NCI-H2081 (cell line): ENCODE data around the gene GPR151.

Experiments used
- DNase-seq, 2 experiments: peaks; one replicate each; lab custom pipeline; 2025; lab: John Stamatoyannopoulos, UW

The GPR151 gene

DNA sequence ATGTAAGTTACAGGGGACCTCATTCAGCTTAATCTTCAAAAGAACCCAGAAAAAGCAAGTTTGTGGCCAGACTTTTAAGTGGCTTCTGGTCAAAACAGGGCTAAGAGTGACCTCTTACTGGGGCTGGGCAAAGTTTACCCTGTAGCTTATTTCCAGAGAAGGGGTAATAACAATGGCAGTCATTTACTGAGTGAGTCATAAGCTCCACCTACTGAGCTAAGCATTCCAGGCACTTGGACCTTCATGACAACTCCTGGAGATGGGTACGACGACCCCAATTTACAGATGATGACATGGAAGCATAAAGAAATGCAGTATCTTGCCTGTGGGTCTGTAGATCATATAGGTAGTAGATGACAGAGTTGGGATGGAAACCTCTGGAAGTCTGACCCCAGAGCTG is 4.7 kb upstream of the GPR151 start:
- DNase-seq = no peak

DNA sequence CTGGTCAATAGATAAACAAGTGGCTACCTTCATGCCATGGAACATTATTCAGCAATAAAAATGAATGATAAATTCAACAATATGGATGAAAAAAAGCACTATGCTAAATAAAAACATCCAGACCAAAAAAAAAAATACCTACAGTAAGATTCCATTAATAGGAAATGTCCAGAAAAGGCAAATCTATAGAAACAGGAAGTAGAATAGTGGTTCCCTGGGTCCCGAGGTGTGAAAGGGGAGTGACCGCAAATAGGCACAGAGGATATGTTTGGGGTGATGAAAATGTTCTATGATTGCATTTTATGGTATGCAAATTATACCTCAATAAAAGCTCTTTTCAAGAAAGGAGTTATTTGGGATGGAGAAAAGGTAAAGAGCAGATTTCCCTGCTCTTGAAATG is 3.6 kb upstream of the GPR151 start:
- DNase-seq = no peak

DNA sequence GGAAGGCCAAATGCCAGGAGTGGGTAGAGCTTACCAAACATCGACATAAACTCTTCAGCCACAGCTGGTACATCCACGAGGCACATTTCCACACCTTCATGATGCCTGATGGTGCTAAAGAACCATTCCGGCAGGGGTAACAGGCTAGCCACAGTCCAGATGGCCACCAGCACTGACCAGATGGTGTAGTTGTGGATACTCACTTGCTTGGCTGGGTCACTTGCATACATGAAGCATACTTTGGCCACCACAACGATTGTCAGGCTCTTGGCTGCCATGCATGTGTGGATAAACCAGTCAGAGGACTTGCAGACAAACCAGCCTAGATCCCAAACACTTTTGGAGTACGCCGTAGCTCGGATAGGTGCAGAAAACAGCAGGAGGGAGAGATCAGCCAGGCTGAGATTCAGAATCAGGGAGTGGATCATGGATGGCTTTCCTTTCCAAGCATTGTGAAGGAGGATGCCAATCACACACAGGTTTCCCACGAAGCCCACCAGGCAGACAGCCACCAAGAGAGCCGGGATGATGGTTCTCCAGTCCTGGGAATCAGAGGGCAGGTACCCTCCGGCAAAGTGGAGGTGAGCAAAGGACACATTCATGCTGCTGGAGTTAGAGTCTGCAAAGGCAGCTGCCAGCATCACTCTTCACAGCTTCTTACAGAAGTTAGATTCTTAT is 378 bp downstream of the GPR151 start:
- no peak for DNase-seq

DNA sequence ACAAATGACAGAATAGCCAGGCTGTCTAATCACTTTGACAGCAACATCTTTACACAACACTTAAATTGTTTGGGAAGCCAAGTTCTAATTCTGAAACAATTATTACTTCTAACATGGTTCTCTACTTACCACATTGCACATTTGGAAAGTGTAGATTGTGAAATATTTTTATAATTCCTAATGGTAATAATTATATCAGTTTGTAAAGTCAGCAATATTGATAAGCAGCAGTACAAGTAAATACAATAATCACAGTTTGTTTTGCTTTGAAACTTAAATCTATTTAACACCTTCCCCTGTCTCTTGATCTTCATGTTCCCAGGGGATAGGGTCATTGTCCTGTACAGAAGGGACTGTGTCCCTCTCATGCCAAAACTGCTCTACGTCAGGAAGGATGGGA is 1.4 kb downstream of the GPR151 start:
- no peak for DNase-seq

DNA sequence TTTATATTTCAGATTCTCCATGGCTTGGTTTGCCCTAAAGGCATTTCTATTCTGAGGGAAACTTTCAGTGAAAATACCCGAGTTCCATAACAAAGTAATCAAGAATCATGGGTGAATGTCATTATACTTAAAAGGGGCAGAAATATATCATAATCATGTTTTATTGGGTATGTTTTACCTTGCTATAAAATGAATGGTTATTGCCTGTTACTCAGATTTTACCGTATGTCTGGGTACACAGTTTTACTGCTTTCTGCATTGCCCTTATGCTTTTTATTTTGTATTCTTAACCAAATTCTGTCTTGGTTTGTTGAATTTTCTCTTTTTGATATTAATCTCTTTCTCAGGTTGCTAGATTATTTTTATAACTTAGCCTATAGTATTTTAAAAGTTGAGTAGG is 2.5 kb downstream of the GPR151 start:
- DNase-seq = no peak

DNA sequence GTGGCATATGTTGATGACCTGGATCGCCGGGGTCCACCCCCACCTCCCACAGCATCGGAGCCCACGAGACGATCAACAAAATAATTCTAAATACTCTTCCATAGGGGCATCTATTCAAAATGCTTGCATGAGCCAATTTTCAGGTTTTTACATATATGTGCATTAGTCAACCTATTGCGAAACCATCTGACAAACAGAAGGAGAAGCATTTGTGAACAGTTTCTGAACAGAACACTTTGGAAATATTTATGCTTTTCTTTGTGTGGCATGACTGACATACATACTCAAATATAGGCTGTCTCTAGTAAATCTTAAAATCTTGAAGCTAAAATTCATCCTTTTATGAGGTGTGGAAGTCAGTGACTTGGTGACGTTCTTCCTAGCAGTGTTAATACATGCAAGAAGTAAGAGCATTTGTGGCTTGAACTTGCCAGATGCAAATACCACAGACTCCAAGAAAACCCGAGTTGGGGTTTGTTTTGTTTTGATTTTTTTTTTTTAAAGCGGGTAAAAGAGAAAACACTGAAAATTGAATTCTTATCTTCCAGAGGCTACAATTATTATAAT is 5.3 kb downstream of the GPR151 start:
- DNase-seq = no peak

DNA sequence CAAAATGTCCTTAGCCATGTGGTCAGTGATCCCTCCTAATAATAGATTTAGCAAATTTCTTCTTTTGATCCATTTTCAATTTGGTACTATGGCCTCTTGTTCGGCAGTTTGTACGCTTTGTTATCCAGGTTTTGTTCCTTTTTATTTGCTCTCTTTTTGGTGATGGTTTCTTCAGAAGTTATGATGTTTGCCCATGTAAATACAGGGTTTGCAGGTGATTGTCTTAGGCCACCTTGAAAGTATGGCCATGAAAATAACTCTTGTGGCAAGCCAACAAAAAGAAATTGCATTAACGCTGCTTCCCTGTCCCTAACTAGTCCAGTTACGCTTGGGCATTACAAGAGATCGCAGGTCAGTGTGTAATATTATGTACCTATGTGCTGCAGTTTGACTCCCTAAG is 8.6 kb downstream of the GPR151 start:
- DNase-seq = no peak

DNA sequence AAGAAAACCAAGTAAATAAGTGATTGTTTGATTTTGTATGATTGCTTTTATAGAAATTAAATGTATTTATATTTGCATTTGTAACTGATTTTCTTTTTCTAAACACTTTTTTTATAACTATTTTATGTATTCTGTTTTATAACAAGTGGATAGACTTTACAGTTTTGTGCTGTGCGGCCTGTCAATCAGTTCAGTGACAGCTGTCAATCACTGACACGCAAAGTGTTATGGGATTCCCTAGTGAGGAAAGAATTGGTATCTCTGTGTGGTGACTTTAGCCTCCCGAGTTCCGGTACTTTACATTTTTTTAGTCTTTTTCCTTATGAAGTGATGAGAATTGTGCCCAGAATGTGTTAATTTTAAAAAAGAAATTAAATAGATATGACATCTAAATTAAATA is 16.3 kb downstream of the GPR151 start:
- DNase-seq = no peak

DNA sequence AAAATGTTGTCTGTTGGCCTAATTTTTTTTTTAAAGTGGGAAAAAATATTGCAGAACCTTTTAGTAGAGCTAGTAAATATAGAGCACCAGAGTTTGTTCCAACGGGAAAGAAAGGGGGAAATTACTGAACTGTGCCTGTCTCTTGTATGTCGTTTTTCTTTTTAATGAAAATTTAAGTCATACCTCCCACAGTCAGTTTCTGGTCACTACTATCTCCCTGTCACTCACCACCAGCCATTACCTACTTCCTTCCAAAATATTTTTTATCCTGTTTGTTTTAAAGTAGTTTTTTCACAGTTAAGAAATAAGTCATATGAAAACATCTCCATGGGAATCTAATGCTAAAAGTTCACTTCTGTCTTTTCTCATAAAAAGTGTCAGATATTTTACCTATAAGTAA is 21.3 kb downstream of the GPR151 start:
- no peak for DNase-seq

DNA sequence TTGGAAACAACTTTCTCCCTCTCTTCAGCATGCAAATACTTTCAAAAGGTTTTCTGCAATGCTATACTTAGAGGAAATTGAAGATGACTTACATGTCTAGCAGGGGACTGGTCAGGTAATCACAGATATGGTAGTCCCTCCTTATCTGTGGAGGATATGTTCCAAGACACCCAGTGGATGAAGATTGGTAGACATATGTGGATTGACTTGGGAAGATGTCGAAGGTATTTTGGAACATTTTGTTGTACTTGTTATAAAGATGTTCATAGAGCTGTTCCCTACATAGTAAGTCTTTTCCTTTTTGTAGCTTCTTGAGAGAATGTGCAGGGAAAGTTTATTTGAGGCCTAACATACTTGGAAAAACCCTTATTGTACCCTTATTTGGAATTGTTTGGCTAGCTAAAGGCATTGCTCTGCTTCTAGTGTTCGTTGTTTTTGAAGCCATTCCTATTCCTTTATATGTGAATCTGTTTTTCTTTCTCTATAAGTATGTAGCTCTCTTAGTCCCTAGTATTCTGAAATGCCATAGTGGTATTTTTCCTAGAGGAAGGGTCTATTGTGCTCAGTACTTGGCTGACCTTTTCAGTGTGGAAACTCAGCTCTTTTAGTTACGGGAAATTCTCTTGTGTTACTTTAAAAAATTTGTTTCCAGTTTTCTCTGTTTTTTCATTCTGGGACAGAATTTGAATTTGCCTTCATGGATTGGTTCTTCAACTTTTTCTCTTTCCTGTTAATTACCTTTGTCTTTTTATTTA is 25.7 kb downstream of the GPR151 start:
- DNase-seq = no peak

DNA sequence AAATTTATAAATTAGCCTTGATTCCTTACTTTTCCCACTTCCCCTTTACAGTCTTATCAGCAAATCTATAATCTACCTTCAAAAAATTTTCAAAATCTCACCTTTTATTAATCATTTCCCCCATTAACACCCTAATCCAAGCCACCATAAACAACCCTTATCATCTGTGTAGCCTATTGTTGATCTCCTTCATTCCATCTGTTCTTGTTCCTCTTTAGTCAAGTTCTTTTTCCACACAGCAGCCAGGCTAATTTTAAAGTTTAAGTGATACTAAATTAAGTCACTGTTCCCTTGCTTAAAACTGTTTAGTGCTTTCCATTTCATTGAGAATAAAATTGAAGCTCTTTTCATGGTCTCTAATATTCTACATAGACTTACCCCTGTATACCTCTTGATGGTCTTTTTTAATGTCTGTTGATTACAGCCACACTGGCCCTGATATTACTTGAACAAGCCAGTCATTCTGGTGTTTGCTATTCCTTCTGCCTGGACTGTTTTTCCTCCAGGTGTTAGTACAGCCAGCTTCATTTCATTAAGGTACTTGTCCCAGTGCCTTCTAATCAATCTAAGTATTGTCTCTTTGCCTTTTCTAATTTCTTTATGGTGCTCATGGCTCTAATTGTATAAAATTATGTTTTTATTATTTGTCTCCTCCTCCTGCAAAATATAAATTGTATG is 31.1 kb downstream of the GPR151 start:
- no peak for DNase-seq

DNA sequence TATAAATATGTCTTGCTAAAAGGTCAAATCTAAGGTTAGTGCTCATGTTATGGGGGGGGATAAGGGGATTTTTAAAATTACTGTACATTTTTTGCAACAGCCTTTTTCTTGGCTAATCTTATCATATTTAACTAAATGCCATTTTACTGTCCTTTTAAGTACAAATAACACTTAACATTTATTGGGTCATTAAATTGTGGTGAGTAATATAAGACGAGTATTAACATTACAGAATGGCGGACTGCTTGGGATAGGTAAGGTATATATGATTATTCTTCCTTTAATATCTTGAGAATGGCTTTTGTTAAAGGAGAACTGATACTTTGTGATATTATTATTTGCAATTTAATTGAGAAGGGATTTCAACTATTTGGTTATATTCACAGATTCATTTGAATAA is 33.2 kb downstream of the GPR151 start:
- DNase-seq = no peak

DNA sequence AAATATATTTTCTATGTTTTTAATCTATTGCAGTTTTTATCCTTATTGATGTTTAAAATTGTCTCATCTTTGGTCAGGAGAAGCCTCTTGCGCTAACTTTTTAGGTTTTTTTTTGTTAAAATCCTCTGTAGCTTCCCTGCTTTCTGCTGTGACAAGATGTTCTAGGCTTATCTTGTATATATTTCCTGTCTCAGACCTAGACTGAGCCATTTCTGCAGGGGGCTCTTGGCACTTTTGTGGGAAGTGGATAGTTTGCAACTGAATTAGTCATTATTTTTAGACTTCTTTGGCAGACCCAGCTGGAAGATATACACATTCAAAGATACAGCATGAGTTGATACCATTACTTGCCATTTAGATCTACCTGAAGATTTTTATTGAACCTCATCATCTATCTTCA is 40.1 kb downstream of the GPR151 start:
- DNase-seq = no peak

DNA sequence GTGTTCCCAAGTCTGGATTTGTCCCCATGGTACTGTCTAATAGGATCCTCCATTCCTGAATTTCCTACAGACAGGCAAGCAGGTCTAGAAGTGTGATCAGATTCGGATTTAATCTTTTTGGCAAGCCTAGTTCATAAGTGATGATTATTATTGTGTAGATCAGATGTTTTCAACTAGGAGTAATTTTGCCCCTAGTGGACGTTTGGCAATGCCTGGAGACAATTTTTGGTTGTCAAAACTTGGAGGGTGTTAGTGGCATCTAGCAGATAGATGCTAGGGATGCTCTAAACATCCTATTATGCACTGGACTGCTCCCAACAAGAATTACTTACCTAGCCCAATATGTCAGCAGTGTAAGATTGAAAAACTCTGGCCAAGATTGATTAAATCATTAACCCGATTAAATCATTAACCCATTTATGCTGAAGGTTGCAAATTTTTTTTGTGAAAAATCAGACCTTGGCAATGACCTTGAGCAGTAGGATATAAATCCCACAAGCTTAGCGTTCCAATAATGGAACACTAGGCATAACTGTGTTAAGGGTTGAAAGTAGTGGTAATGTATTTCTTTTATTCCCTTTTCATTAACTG is 40.7 kb downstream of the GPR151 start:
- DNase-seq = no peak

DNA sequence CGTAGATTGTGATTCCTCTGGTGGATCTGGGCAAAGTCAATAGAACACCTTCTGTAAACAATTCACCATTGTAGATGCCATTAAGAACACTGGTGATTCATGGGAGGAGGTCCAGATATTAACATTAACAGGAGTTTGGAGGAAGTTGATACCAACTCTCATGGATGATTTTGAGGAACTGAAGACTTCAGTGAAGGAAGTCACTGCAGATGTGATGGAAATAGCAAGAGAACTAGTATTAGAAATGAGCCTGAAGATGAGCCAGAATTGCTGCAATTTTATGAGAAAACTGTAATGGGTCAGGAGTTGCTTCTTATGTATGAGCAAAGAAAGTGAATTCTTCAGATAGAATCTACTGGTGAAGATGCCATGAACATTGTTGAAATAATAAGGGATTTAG is 41.9 kb downstream of the GPR151 start:
- DNase-seq = no peak

DNA sequence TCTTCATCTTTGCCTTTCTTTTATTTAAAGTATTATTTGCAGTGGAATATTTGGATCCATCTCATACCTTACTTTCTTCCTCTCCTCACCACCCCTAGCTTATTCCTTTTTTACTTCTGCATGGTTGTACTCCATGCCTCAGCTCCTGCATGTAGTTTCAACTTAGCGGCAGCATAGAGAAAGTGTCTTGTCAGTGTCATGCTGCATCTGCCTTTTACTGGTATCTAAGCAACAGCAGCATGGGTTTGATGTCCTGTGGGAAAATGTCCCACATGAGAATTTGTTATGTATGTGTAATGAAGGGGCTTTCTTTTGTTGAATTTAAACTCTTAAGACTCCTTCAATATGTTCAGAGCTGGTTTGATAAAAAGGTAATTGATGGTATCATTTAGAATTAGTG is 48.2 kb downstream of the GPR151 start:
- DNase-seq = no peak

DNA sequence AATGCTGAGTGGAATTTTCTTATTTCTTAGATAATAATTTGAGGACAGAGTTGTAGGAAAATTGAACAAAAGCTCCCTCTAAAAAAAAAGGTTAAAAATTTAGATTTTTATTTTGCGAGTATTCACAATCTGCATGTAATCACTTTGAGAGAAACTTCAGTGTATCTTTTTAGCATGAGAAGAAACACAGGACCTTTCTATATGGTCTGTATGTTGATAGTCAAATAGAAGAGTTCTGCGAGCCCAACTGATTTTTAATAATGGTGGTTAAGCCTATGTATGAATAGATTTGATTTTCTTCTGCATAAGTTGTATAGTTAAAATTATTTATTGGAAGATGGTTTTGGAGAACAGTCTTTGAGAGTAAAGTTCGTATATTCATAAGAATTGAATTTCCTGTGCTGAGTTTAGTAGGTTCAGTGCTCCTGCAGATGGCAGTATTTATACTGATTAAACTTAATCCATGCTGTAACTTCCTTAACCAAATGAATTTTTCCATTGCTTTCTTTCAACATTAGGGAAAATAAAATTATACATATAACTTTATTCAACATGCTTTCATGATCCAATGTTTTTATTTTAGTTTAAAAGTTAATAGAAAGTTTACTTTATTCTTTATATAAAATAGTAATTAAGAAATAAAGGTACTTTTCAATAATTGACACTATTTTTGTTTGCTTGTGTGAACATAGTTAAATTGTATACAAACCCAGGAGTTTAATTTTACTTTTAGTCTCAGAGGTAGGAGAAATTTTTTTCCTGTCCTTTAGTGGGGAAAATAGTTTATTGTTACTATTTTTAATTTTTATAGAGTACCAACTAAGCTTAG is 49.3 kb downstream of the GPR151 start:
- DNase-seq = no peak

DNA sequence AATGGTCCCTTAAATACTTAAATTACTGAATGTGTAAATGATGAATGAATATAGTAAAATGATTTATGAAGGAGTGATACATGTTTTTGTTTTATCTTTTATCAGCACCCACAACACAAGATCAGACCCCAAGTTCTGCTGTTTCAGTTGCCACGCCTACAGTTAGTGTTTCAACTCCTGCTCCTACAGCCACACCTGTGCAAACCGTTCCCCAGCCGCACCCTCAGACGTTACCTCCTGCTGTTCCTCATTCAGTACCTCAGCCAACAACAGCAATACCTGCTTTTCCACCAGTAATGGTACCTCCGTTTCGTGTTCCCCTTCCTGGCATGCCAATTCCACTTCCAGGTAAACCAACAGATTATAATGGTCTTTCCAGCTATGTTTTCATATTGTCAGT is 52.5 kb downstream of the GPR151 start:
- no peak for DNase-seq
